ENCODE measurements around the gene ASTN2. TPM values are rescaled to one million over a fixed set of nuclear protein-coding genes. Genes with fewer than 3 reads are reported as not detected.

Gene ASTN2
- total and polyA plus RNA-seq, 2 donors (not counting 3 experiments of a cell fraction or from before 2014, with no cell fraction given) = 1.0 to 1.9 TPM

- no peak for TF ChIP-seq JUN (IDR thresholded peaks at IDR 0.05; ENCODE audit: borderline replicate concordance, insufficient read depth, insufficient read length, low read depth)
- TF ChIP-seq, protein P1, sequence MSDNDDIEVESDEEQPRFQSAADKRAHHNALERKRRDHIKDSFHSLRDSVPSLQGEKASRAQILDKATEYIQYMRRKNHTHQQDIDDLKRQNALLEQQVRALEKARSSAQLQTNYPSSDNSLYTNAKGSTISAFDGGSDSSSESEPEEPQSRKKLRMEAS (IDR thresholded peaks at IDR 0.05; ENCODE audit: insufficient read depth, insufficient read length) = no peak
- TF ChIP-seq EZH2 (IDR thresholded peaks at IDR 0.05; ENCODE audit: borderline replicate concordance, low read depth, low read length, severe bottlenecking) = no peak
- TF ChIP-seq POLR2A (IDR thresholded peaks at IDR 0.05; ENCODE audit: low read depth, low read length) = no peak
- no peak for TF ChIP-seq GATA2 (IDR thresholded peaks at IDR 0.05; ENCODE audit: insufficient read depth, insufficient read length, low read depth, low read length)
- no peak for TF ChIP-seq MYC (IDR thresholded peaks at IDR 0.05; ENCODE audit: low read depth, low read length)
- no peak for TF ChIP-seq FOS (IDR thresholded peaks at IDR 0.05; ENCODE audit: borderline replicate concordance, insufficient read depth, low read length)
- TF ChIP-seq POLR2AphosphoS5 (IDR thresholded peaks at IDR 0.05; ENCODE audit: insufficient read depth, low read depth, low read length) = no peak
- no peak for TF ChIP-seq CTCF (IDR thresholded peaks at IDR 0.05; ENCODE audit: extremely low read depth in 1 of 2, insufficient read depth in 1 of 2, low read depth in 1 of 2, low read length in 2 of 2)
- intact Hi-C loops (cut with micrococcal nuclease) = no loop called here
- H3K27me3 ChIP-seq (ENCODE audit: control insufficient read depth in 2 of 2, insufficient read depth in 2 of 2, low read length in 2 of 2) = no peaks in the 10 kb centered on the region
- no peaks in the 10 kb centered on the region for H3K4me1 ChIP-seq (ENCODE audit: control insufficient read depth, extremely low read depth, insufficient read depth, low read length)
- H4K20me1 ChIP-seq (replicated peaks; ENCODE audit: control insufficient read depth, extremely low read depth, insufficient read depth, low read length) = no peaks in the 10 kb centered on the region
- no peak overlapping the region for H3K4me3 ChIP-seq (replicated peaks in 1 of 3; ENCODE audit: insufficient read depth in 1 of 3, low read depth in 1 of 3, low read length in 3 of 3)
- no peak overlapping the region for H3K27ac ChIP-seq (ENCODE audit: insufficient read depth, low read depth, low read length)
- dilution Hi-C loops (cut with MboI; ENCODE audit: extremely low pct_ligation_motif_present, low sequenced_read_pairs) = no loop called here
- DNase-seq (ENCODE audit: low read depth, low spot score) (no peak), FAIRE-seq (no peak)
- H3K9ac ChIP-seq (replicated peaks; ENCODE audit: extremely low read depth, insufficient read depth, low read length) = no peak overlapping the region
- POLR2A ChIA-PET = no interaction called here
- no TSS peak for BruUV-seq (replicated peaks)
- H3K9me3 ChIP-seq (replicated peaks; ENCODE audit: control insufficient read depth, insufficient read depth, low read length) = peaks cover 1% of the 10 kb centered on the region
- H3K4me2 ChIP-seq (ENCODE audit: insufficient read depth, low read length) = no peak overlapping the region
- no peaks in the 10 kb centered on the region for H3K79me2 ChIP-seq (ENCODE audit: control insufficient read depth, insufficient read depth, low read length)
- H2AFZ ChIP-seq (ENCODE audit: low read depth, low read length) = no peak overlapping the region
- no peaks in the 10 kb centered on the region for H3K36me3 ChIP-seq (ENCODE audit: control insufficient read depth in 2 of 2, extremely low read depth in 1 of 2, insufficient read depth in 2 of 2, low read length in 2 of 2)
- CTCF ChIA-PET = no interaction called here
- H3K9me1 ChIP-seq (replicated peaks; ENCODE audit: control insufficient read depth, extremely low read depth, insufficient read depth, low read length) = no peaks in the 10 kb centered on the region
Measured at GRCh38 chr9:116524778-116525470, 889.9 kb downstream of the ASTN2 start.

Measured in endothelial cell of umbilical vein (primary cell).